ENCODE measurements around the gene ISL2.

The ISL2 gene

GRCh38 chr15:76342058-76342381, 5.4 kb downstream of the ISL2 start:
- DNase-seq (ENCODE audit: low spot score): no peak

GRCh38 chr15:76342382-76343201, 6.0 kb downstream of the ISL2 start:
- no peak for DNase-seq (ENCODE audit: low spot score)

- DNase-seq (ENCODE audit: low spot score): no peak
Measured at GRCh38 chr15:76343313-76343996, 6.9 kb downstream of the ISL2 start.

GRCh38 chr15:76344893-76345582, 8.5 kb downstream of the ISL2 start:
- DNase-seq (ENCODE audit: low spot score): no peak

GRCh38 chr15:76345583-76345879, 9.0 kb downstream of the ISL2 start:
- DNase-seq (ENCODE audit: low spot score): no peak

GRCh38 chr15:76345880-76346668, 9.5 kb downstream of the ISL2 start:
- DNase-seq (ENCODE audit: low spot score): no peak

- no peak for DNase-seq (ENCODE audit: low spot score)
Measured at GRCh38 chr15:76346669-76347481, 10.3 kb downstream of the ISL2 start.

GRCh38 chr15:76347482-76348055, 11.0 kb downstream of the ISL2 start:
- DNase-seq (ENCODE audit: low spot score): no peak

GRCh38 chr15:76349301-76350070, 12.9 kb downstream of the ISL2 start:
- no peak for DNase-seq (ENCODE audit: low spot score)

- DNase-seq (ENCODE audit: low spot score): no peak
Measured at GRCh38 chr15:76353023-76353577, 16.5 kb downstream of the ISL2 start.

- no peak for DNase-seq (ENCODE audit: low spot score)
Measured at GRCh38 chr15:76353903-76354302, 17.3 kb downstream of the ISL2 start.

GRCh38 chr15:76354823-76355440, 18.4 kb downstream of the ISL2 start:
- no peak for DNase-seq (ENCODE audit: low spot score)

- DNase-seq (ENCODE audit: low spot score): no peak
Measured at GRCh38 chr15:76358453-76358852, 21.9 kb downstream of the ISL2 start.

- DNase-seq (ENCODE audit: low spot score): no peak
Measured at GRCh38 chr15:76359152-76359551, 22.6 kb downstream of the ISL2 start.

GRCh38 chr15:76360416-76360815, 23.8 kb downstream of the ISL2 start:
- no peak for DNase-seq (ENCODE audit: low spot score)

- DNase-seq (ENCODE audit: low spot score): no peak
Measured at GRCh38 chr15:76363251-76363650, 26.7 kb downstream of the ISL2 start.

GRCh38 chr15:76366714-76367113, 30.1 kb downstream of the ISL2 start:
- DNase-seq (ENCODE audit: low spot score): no peak

- no peak for DNase-seq (ENCODE audit: low spot score)
Measured at GRCh38 chr15:76368122-76368621, 31.6 kb downstream of the ISL2 start.

- DNase-seq (ENCODE audit: low spot score): no peak
Measured at GRCh38 chr15:76376029-76376428, 39.5 kb downstream of the ISL2 start.
